ENCODE results near the gene PTPRM.

- no peak for TF ChIP-seq SMC3 (conservative IDR thresholded peaks at IDR 0.05; ENCODE audit: poor library complexity)
- TF ChIP-seq POLR2AphosphoS5 (IDR thresholded peaks at IDR 0.05) = no peak
- no peak for TF ChIP-seq CTCF (IDR thresholded peaks at IDR 0.05; ENCODE audit: poor library complexity, severe bottlenecking)
- TF ChIP-seq TAF1 (IDR thresholded peaks at IDR 0.05; ENCODE audit: low read depth) = no peak
- no peak for TF ChIP-seq RAD21 (conservative IDR thresholded peaks at IDR 0.05)
Observed at GRCh38 chr18:7558769-7559168, 8.3 kb upstream of the PTPRM start.
